Brain microvascular endothelial cell (primary cell): ENCODE results near the gene ANO10.

Experiments
- DNase-seq: peaks from one replicate; pipeline ENCODE4 v3.0.0-alpha.2; 2020
- H3K27ac ChIP-seq: fragments of 250-450 bp; sonication (Bioruptor Pico); 2 replicates; pipeline ENCODE4 v1.5.1; 2020; ENCODE audit warnings: mild to moderate bottlenecking, moderate library complexity
- H3K27me3 ChIP-seq: fragments of 250-450 bp; sonication (Bioruptor Pico); replicated peaks from 2 replicates; pipeline ENCODE4 v1.5.1; 2020; ENCODE audit warnings: mild to moderate bottlenecking
- H3K36me3 ChIP-seq: fragments of 250-450 bp; sonication (Bioruptor Pico); replicated peaks from 2 replicates; pipeline ENCODE4 v1.5.1; 2020; ENCODE audit warnings: mild to moderate bottlenecking
- H3K4me3 ChIP-seq: 2 replicates; pipeline ENCODE4 v1.5.1; 2011; ENCODE audit warnings: low read depth, mild to moderate bottlenecking, control low read depth, low read length, moderate library complexity
- in situ Hi-C: cut with HindIII; loops from 2 replicates; pipeline ENCODE4 v1.10.0; 2017; ENCODE audit warnings: low sequenced_read_pairs, low pct_ligation_motif_present
- TF ChIP-seq, protein P1 (sequence below): IDR thresholded peaks from 2 replicates; pipeline ENCODE4 v1.5.1; 2011; ENCODE audit warnings: low read depth, mild to moderate bottlenecking, moderate library complexity, low read length, control low read depth, inconsistent platforms; ENCODE audit errors: missing control alignments

Gene ANO10

DNA sequence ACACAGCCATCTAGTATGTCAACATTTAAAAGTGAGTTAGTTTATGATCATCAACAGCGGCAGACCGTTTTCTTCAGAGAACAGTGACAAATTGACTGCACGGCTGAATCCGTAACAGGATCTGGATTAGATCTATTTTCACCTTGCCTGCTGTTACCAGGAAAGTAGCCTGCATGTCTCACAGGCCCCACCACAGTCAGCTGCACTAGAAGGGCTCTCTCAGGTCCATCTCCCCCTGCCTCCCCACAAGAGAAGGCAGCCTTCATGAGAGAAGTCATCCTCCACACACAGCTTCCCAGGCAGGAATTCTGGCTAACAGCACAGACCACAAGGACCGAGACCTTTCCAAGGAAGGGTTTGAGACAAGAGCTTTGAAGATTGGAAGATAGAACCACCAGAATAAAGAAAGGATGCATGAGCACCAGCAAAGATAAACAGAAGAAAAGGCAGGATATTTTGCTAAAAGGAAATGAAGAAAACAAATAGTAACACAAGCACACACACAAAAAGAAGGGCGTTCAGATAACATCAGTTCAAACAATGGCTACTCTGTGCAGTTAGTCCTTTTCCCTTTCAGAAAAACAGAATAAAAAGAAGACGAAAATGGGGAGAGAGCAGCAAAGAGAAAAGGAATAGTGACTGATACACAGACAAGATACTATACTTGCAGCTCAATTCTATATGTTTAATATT lies 208.0 kb downstream of the ANO10 start:
- no peak for DNase-seq
- no peak overlapping the region for H3K4me3 ChIP-seq
- H3K27me3 ChIP-seq = no peaks in the 10 kb centered on the region
- no peak overlapping the region for H3K27ac ChIP-seq
- in situ Hi-C loops = no loop called here
- TF ChIP-seq, protein P1, sequence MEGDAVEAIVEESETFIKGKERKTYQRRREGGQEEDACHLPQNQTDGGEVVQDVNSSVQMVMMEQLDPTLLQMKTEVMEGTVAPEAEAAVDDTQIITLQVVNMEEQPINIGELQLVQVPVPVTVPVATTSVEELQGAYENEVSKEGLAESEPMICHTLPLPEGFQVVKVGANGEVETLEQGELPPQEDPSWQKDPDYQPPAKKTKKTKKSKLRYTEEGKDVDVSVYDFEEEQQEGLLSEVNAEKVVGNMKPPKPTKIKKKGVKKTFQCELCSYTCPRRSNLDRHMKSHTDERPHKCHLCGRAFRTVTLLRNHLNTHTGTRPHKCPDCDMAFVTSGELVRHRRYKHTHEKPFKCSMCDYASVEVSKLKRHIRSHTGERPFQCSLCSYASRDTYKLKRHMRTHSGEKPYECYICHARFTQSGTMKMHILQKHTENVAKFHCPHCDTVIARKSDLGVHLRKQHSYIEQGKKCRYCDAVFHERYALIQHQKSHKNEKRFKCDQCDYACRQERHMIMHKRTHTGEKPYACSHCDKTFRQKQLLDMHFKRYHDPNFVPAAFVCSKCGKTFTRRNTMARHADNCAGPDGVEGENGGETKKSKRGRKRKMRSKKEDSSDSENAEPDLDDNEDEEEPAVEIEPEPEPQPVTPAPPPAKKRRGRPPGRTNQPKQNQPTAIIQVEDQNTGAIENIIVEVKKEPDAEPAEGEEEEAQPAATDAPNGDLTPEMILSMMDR = no peak
- H3K36me3 ChIP-seq = no peaks in the 10 kb centered on the region

DNA sequence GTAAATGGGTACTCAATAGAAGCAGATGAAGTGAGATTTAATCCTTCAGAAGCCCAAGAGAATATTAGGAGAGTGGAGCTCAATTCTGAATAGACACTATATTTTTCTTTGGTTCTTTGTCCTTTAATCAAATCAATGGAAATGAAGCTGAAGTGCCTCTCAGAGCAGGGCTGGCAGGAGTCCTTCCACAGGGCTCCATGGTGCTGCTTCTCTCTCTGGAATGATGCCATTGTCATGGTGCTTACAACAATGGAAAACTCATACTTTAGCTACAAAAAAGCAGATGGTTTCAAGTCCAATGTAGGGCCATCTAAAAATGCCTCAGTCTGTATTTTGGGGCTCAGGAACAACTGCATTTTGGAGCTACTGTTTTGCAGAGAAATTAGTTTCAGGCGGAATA lies 210.4 kb downstream of the ANO10 start:
- Histone ChIP-seq H3K36me3 (no peaks in the 10 kb centered on the region), H3K27ac (no peak overlapping the region), H3K27me3 (no peaks in the 10 kb centered on the region), H3K4me3 (no peak overlapping the region)
- TF ChIP-seq, protein P1 = no peak
- no peak for DNase-seq
- in situ Hi-C loops = no loop called here

DNA sequence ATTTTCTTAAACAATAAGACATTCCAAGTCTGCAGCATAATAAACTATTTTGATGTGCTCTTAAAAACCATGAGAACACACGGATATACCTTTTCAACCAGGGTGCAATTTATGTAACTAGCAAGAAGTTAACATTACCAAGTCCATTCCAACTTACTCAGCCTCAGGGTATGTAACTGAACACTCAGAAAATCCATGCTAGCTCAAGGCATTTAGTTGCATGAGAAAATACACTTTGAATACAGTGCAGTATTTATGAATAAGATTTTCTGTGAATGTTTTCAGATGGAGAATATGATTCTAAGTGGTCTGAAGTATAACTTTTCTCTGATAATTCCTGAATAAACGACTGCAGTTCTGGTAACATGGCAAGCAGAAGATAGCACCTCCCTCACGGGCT lies 211.2 kb downstream of the ANO10 start:
- Histone ChIP-seq H3K4me3 (no peak overlapping the region), H3K27ac (no peak overlapping the region), H3K36me3 (no peaks in the 10 kb centered on the region), H3K27me3 (no peaks in the 10 kb centered on the region)
- no peak for DNase-seq
- in situ Hi-C loops = no loop called here
- TF ChIP-seq, protein P1 = no peak

DNA sequence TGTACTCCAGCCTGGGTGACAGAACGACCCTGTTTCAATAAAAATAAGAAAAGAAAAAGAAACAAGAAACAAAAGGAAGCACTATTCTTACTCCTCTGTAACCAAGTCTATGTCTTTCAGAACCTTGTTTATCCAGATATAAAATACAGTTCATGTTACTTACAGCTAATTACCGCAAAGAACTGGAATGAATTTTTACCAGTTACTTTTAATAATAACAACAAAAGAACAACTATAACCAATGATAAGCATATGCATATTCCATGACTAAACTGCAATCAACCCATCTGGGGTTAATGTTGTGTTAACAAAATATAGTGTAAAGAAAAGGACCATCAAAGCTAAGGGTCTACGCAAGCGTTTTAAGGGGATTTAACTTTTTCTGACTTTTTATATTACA lies 212.3 kb downstream of the ANO10 start:
- Histone ChIP-seq H3K4me3 (no peak overlapping the region), H3K36me3 (no peaks in the 10 kb centered on the region), H3K27me3 (no peaks in the 10 kb centered on the region), H3K27ac (no peak overlapping the region)
- TF ChIP-seq, protein P1 = no peak
- DNase-seq = no peak
- in situ Hi-C loops = no loop called here

DNA sequence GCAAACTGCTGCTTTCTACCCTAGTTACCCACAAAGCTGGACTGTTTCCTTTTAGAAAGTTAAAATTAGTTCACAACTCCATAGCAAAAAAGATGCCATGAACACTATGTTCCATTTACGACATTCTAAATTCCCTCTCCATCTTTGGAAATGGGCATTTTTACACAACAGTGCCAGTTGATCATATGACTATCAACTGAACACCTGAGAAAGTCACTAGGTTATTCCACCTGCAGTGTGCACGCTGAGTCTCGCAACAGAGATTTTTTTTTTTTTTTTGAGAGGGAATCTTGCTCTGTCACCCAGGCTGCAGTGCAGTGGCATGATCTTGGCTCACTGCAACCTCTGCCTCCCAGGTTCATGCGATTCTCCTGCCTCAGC lies 215.2 kb downstream of the ANO10 start:
- Histone ChIP-seq H3K27ac (peak overlapping the region; percentile 90), H3K4me3 (no peak overlapping the region), H3K27me3 (no peaks in the 10 kb centered on the region), H3K36me3 (no peaks in the 10 kb centered on the region)
- no peak for DNase-seq
- TF ChIP-seq, protein P1 = no peak
- in situ Hi-C loops = no loop called here
